ENCODE measurements around the gene ESYT3.
"Not testable (repeated sequence)": the region's sequence is repeated elsewhere in the genome, so short reads cannot be mapped to it uniquely, and the experiment has no call there.

ESYT3 gene

DNA sequence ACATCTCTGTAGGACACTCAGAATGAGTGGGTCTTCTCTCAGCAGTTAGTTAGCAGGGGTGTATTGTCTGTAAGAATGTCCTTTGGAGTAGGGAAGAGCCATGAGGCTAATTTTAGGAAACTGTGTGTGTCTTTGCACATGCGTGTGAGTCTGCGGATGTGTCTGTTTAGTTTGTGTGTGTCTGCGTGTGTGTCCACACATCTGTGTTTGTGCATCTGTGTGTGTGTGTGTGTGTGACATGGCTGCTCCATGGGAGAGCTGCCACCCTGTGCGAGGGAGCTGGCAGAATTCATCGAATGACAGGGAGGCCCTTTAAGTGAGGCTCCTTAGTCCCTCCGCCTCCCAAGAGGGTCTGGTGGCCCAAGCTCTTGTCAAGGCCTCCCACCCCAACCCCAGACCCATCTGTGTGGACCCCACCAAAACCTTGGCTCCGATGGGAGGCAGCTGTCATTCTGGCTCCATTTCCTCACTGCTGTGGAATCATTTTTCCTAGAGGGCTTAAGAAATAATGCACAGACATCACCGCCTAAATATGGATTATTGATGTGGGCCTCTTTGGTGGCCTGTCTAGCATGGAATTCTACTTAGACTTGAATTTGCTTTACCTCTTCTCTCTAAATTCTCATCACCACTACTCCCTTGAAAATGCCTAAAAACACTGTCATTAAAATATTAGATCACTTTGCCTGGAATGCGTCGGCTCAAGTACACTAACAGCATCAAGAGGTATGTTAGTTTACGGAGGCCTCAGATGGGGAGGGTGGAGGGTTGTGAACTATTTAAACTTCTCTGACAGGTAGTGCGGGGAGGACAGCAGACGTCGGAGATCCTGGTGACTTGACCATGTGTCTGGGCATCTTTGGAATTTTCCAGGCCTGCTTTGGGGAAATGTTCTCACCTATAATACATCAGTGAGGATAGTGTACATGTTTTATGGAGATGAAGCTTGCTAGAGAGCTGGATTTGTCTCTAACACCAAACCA is 9.4 kb downstream of the ESYT3 start:
- DNase-seq, result no peak

DNA sequence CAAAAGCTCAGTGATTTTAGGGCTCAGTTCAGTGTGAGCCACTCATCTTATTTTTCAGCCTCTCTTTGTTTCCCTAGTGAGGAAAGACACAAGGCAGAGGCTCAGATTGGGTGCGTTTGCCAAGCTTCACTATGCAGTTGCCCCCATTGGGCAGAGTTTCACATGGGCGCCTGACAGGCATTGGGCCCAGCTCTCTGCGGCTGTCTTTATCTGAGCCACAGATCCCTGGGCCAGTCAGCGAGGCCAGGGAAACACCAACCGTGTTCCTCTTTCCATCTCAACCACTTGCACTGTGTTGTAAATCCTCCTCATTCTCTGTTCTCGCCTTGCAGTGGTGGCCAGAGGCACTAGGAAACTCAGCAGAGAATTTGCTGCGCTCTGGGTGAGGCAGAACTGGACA is 10.8 kb downstream of the ESYT3 start:
- DNase-seq, result no peak

DNA sequence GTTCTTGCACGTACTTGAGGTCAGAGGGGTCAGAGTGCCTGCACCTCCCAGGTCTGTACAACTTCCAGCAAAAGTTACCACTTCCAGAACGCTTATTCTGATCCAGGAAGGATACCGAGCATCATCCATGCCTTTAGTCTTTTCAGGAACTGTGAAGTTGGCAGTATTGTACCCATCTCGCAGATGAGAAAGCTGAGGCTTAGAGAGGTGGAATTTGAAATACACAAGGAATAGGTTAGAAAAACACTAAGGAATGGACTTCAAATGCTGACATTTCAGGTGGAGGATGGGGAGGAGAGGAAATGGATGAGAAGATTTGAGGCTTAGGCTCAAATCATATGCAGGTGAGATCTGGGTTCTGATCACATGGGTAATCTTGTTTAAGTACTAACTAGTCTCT is 11.2 kb downstream of the ESYT3 start:
- DNase-seq, result no peak

DNA sequence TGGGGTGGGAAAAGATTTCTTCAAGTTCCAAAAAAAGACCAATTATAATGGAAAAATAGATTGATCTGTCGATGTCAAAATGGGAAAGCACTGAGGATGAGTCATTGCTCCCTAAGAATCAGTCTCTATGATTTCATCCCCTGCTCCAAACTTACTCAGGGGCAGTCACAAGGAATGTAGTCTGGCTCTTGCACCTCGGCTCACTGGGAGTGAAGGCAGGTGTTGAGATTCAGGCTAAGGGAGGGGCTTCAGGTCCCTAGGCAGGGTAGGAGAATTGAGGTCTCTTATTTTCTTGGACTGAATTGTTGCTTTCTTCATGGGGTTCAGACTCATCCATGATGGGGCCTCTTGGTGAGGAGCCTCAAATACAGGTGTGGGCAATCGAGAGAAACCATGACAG is 14.2 kb downstream of the ESYT3 start:
- DNase-seq, result no peak

DNA sequence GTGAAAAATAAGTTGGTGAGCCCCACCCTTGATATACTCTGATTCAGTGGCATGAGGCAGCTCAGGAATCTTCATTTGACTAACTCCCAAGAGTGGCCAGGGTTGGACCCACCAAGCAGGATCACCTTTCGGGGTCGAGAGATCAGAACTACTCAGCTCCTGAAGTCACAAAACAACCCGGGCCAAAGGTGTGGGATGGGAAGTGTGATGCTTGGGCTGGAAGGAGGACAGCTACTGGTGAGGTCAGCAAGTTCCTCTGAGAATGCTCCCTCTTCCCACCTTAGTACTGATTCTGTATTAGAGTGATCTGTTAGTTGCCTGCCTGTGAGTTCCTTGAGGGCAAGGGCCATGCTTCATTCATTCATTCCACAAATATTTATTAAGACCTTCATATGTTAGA is 15.1 kb downstream of the ESYT3 start:
- no peak for DNase-seq

DNA sequence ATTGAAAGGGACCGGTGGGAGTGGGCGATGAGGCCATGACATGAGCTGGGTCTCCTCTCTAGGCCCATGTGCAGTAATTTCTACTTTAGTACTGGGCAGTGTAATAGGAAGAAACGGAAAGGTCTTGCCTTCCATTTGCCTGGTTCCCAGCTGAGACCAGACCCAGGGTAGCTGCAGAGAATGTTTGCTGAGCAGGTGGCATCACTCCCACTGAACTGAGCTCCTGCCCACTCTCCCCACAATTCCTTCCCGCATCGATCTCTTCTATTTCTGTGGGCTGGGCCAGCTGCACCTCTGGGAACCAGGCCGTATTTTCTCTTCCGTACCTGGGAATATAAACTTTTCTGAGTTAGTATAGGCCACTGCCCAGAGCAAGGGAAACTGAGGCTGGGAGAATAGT is 15.8 kb downstream of the ESYT3 start:
- DNase-seq, result no peak

DNA sequence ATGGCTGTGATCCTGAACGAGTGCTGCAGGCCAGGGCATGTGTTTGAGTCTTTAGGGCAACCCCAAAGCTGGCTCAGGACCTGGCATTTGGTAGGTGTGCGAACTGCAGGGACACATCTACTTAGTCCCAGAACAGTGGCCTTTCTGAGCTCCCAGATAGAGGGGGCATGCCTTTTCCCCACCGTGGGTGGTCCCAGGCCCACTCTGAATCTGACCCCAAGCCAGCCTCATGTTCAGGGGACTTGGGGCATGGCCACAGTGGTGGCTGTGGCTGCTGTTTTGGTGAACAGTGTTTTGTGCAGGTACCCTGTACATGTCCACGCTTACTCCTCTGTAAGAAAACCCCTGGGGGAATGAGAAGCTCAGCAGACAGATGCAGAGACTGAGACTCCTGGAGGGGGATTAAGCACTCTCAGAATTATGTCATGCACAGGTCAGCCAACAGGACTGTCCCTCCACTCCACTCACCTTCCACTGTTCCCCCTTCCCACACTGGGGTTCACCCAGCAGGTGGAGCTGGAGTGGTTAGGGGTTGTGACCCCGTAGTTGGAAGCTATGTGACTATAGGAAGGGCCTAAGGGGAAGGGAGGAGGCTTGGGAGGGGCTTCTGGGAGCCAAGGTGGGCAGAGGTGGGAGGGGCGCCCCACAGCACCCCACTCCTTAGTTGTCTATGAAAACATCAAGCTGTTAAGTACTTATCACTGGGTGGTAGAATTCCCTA is 16.4 kb downstream of the ESYT3 start:
- no peak for DNase-seq

DNA sequence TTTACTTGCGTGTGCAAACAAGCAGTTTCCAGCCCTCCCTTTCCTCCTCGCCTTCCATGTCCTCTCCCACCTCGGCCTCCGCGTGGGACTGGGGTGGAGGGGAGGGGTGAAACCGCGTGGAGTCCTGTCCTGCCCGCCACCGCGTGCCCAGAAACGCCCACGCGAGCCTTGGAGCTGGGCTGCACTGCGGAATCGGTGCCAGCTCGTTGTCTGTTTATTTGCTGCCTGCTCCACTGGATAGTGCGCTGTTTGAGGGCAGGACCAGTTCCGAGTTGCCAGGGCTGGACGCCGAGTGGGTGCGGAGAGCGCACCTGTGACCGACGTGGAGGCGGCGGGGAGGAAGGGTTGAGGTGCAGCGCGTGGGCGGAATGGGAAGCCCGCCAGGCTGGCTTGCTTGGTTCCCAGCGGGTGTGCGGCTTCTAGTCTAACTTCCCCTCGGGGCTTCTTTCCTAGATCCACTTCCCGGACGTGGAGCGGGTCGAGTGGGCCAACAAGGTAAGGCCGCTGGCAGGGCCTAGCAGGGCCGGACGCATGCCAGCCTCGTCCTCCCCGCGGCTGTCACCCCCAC is 17.3 kb downstream of the ESYT3 start:
- DNase-seq, result no peak

DNA sequence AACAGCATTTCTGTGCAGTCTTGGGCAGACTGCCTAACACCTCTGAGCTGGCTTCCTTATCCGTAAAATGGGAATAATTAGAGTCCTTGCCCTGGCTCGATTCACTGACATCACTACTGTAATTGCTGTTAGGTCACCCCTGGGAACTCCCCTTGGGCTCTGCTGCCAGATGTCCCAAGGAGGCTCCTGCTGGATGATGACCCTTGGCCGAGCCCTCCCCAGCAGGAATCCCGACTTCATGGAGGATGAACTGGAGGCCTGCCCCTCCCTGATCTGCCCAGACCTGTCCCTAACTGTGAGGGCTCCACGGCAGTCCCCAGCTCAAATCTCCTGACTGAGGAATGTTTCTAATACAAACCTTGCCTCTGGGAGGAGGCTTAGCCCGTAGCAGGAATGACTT is 18.0 kb downstream of the ESYT3 start:
- no peak for DNase-seq

DNA sequence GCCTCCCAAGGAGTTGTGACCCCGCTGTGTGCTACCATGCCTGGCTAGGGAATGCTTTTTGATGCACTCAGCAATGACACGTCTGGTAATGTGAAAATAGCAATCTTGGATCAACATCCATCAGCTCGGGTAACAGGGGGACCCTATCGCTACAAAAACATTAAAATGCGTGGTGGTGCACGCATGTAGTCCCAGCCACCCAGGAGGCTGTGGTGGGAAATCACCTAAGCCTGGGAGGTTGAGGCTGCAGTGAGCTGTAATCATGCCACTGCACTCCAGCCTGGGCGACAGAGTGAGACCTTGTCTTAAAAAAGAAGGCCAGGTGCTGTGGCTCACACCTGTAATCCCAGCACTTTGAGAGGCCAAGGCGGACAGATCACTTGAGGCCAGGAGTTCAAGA is 19.5 kb downstream of the ESYT3 start:
- not testable (repeated sequence) for DNase-seq

DNA sequence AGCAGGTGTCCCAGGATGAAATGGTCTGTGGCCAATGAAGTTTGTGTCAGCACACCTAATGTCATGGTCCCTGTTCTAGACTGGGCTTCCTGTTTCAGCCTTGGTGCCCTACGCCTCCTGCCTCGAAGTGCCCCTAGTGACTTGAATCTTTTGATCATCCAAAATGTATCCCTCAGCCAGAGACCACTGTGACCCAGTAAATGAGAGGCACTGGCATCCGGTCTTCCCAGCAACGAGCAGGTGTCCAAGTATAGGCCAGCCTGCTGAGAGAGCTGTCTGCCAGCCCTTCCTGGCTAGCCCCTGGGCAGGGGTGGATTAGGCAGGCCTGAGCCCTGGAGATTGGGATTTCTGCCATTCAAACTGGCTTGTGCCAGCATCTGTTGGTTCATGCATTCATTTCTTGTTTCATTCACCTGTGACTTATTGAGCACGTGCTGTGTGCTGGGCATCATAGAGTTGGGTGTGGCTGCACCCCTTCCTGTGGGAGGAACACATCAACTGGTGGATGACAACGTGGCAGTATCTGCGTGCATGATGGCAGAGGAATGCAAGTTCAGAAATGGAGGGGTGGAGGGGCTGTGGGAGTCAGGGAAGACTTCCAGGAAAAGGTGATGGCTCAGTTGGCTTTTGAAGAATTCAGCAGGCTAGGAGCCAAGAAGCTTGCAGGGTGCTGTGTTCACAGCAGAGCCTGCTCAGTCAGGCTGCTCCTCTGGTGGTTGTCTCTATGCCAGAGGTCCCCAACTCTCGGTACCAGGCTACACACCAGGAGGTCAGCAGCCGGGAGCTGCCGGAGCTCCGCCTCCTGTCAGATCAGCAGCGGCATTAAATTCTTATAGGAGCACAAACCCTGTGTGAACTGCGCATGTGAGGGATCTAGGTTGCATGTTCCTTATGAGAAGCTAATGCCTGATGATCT is 21.6 kb downstream of the ESYT3 start:
- no peak for DNase-seq

DNA sequence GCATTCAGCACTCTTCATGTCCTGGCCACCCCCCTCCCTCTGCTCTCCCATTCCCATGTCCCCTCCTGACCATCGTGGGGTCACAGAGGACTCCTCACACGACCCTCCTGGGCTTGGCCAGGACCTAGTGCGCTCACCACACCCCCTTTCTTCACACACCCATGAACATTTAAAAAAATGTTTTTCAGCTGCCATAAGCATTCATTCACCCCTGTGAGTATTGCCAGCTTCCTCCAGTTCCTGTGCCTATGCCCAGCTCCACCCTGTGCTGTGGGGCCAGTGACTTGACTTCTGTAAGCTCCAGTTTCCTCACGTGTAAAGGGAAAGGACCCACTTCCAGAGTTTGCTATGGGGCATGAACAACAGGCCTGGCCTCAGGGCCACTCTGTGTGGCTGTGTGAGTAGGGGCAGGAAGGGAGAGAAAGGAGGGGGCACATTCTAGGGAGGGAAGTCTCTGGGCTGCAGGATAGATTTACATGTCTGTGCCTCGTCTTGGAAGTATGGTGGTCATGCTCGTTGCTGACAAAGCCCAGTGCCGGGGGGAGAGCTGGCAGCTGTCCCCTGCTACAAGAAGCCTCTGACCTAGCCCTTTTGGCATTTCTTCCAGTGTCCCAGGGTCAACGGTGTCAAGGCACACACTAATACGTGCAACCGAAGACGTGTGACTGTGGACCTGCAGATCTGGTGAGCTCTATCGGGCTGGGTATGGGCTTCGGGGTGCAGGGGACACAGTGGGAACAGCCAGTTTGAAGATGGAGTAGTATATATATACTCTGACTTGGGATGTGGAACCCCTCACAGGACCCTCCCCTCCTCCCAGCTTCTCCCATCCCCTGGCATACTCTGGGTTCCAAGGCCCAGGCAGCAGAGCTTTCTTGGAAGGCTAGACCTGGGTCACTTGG is 22.8 kb downstream of the ESYT3 start:
- no peak for DNase-seq

DNA sequence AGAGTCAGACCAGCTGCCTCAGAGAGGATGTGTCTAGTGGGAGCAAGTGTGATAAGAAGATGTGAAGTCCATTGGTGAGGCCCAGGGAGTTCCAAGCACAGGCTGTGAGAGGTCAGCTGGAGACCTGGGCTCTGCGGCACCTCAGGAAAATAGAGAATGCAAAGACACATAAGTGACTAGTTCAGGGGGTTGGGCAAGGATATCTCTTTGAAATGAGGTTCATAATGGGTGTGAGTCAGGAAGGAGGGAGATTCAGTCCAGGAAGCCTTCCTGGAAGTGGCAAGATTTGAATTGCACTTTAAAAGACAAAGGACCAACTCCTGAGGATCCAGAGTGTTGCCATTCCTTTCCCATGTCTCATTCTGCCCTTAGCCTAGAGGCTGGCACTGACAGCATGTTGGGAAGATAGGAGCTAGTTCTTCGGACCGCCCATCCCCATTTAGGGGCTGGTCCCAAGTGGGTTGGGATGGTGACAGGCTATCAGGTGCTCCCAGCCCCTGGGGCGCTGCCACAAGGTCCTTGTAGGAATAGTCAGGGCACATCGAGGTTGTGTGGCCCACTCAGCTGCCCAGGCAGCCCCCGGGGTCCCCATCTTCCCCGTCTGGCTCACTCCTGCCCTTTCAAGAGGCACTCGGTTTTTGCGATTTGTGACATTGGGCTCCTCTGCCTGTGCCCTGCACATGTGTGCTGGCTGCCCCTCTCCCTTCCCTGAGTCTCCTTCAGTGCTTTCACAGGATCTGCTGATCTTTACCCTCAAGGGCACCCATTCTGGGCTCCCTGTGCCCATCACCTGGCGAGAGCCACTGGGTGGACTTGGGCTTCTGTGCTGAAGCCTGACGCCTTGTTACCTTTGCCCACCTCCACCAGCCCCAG is 23.7 kb downstream of the ESYT3 start:
- DNase-seq, result no peak

DNA sequence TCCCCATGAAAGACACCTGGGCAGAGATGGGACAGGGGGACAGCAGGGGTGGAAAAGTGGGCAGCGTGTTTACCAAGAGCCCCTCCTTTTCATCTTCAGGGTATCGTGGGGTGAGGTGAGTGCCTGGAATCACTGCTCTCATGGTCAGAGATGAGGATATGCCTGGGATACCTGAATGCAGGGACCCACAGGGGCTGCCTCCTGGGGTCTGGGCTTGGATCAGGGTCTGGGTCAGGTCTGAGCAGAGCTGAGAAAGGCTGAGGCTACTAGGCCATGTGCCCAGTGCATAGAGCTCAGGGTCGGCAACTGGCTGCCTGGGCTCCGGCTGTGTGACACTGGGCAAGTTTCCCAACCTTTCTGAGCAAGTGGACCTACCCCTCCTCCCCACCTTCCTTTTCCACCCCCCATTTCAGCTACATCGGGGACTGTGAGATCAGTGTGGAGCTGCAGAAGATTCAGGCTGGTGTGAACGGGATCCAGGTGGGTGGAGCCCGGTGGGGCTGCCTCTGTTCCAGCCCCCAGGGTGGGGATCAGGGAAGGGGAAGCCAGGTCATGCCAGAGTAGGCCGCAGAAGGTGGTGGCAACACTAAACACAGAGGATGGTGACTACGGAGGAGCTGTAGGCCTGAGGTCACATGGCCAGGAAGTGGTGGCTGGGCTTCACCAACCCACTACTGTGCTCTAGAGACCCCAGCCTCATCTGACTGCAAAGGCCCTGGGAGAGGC is 24.5 kb downstream of the ESYT3 start:
- DNase-seq, result no peak

DNA sequence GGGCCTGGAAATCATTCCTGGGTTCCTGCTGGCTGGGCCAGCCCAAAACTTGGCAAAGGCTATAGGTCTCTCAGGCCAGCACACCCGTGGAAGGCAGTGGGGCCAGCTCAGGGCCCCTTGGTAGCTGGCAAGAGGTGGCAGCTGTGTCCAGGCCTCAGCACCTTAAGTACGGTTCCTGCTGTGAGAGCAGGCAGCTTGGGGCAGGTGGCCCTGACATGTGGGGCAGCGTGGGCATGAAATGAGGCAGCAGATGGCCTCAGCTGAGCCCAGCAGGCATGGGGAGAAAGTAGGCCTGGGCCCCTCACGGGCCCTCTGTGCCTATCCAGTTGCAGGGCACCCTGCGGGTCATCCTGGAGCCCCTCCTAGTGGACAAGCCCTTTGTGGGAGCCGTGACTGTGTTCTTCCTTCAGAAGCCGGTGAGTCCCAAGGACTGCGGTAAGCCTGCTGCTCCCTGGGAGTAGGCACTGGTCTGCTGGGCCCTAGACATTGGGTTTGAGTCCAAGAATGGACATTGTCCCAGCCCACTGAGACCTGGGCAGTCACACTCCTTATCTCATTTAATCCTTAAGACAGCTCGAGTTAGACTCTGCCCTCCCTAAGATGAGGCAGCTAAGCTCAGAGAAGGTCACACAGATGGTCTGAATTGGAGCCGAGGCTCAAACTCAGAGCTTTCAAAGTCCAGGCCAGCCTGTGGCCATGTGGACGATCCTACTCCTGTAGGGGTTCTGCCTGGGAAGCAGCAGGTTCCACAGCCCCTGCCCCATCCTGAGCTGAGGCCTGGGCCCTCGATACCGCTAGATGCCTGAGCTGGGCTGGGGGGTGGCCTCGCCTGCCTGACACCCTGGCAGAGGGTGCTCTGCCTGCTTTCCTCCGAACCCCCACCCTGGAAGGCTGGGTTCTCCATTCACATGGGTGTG is 25.5 kb downstream of the ESYT3 start:
- no peak for DNase-seq

DNA sequence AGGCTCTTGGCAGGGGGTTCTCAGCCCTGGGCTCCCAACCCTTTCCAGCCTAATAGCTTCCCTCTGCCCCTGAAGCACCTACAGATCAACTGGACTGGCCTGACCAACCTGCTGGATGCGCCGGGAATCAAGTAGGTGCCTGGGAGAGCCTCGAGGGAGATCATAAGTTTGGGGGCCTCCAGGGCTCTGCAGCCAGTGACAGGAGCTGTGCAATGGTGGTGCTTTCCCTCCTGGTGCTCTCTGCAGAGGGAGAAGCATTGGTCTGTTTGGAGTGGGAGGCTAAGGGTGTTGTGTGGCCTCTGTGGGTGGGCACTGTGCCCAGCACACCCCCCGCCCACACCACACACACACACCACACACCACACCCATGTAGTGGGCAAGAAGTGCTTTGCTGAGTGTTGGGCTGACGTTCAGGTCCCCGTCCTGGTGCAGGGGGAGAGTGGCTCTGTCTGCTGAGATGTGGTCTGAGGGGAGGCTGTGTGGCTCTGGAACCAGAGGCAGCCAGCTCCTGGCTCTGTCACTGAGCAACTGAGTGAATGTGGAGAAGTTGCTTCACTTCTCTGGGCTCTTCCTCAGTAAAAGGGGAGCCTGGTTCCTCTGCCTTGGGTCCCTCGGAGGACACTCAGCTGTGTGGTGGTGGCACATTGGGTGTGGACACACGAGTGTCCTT is 26.3 kb downstream of the ESYT3 start:
- DNase-seq, result no peak

DNA sequence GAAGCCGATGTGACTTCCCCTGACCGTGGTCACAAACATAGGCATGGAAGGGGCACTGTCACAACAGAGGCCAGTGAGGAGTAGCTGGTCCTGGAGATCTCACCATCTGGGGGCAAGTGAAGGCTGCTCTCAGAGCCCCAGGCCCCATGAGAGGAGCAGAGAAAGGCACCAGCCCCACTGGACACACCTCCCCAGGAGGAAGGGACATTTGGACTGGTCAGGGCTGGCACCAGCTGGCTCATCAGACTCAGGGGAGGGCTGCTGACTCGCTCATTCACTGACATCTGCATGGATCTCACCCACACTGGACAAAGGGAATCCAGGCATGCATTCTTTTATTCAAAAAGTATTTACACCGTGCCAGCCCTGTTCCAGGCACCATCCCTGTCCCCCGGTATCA is 26.8 kb downstream of the ESYT3 start:
- DNase-seq, result no peak

DNA sequence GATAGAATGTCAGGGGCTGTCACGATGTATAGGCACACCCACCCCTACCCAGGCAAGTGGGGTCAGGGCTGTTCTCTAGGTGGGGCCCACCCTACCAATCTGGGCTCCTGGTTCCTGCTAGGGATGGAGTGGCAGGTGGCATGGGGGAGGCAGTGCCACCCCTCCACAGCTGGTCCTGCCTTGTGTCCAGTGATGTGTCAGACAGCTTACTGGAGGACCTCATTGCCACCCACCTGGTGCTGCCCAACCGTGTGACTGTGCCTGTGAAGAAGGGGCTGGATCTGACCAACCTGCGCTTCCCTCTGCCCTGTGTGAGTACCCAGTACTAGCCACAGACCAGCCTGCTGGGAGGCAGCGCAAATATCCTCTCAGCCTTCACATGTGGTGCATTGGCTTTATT is 27.5 kb downstream of the ESYT3 start:
- DNase-seq, result no peak

All from effector CD8-positive, alpha-beta T cell (primary cell).